Stimulated activated CD8-positive, alpha-beta memory T cell treated with anti-CD3 and anti-CD28 coated beads, Interleukin-7, amount 100 ng/mL, for 4 hours (primary cell): ENCODE measurements around the gene IL1RAPL2.
"Not testable (repeated sequence)": the region's sequence is repeated elsewhere in the genome, so short reads cannot be mapped to it uniquely, and the experiment has no call there.

ENCODE experiments used
- DNase-seq, 2 donors: peaks; one replicate each; pipeline ENCODE4 v3.0.0-alpha.2; 2020; ENCODE audit warnings: low read depth in 2 of 2

IL1RAPL2 gene

DNA sequence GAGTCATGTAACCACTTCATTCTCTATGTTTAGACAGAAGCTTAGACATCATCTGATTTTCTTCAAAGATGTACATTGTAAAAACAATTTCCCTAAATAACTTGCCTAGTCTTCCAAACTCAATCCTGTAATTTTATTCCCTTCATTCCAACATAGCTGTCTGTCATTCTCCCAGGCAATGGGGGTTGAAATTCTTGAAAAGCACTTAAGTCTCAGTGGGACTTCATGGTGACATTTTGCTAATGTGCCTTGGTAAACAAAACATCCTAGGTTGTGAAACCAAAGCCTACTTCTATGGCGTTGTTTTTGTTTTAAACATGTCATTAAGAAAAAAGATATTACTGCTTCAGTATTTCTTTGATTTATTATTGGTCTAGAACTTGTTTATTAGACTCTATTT is 1134.3 kb downstream of the IL1RAPL2 start:
- DNase-seq = no peak

DNA sequence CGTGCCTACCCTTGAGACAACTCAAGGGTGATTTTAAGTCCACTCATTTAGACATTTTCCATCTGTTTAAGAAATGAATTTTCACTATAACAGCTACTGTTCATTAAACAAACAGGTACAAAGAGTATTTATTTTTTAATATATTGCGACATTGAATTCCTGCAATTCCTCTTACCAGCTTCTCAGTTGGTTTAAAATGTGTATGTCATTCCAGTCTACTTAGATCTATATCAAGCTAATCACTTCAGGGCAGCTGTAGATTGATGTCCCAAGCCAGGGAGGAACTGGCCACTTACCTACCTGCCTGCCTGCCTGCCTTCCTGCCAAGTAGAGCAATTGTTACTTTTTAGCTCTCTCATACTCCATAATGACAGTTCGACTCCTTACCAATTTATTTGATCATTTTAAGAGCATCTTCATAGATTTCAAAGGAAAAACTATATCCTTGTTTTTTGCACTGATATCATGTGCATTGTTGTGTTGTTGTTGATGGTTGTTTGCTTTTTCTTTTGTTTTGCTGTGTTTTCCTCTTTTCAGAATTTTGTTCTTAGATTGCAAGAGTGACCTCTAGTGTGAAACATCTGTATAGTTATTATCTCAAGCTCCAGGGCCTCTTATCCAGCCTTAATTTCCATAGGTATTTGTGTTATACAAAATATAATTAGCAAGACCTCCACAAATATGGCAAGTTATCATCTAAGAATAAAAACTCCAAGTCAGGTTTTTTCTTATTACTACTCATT is 1135.5 kb downstream of the IL1RAPL2 start:
- no peak for DNase-seq

DNA sequence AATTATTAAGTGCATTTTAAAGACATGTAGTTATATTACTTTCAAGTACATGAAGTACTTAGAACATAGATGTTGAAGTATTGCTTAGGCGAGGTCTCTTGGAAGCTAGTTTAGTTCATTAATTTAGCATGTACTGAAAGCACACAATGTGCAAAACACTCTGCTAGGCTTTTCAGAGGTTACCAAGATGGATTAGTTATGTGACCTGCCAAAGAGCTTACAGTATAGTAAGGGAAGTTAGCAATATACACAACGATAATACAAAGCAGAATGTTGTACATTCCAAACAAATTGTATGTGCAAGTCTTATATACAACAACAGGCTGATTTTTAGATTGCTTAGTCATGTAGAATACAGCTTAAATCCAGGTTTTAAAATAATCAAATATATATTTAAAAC is 1137.9 kb downstream of the IL1RAPL2 start:
- no peak for DNase-seq

DNA sequence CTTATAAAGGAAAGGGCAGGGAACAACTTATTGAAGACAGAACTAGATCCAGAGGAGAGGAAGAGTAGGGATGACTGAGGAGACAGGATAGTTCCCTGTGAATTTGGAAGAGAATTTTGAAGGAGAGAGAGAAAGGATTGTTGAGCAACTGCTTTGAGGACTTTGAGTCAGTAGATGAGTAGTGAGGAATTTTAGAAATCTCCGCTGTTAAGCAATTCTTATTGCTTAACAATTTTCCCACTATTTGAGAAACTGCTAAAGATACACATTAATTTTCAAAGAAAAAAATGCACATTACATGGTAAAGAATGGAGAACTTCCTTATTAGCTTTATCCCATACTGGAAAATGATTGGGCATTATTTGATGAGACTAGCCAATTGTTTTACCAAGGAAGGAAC is 1140.0 kb downstream of the IL1RAPL2 start:
- DNase-seq = no peak

DNA sequence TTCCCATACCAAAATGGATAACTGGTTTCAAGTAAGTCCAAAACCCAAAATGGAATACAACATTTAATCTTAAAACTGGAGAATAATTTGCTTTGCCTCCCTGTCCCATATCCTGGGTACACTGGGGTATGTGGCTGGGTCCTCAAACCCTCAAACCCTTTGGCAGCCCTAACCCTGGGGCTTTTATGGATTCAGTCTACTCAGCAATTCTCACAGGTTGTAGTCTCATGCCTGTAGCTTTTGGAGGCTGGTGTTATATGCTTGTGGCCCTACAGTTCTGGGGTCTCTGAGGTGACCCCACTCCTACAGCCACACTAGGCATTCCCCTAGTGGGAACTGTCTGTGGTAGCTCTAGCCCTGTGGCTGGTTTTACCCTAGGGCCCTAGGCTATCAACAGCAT is 1145.8 kb downstream of the IL1RAPL2 start:
- no peak for DNase-seq

DNA sequence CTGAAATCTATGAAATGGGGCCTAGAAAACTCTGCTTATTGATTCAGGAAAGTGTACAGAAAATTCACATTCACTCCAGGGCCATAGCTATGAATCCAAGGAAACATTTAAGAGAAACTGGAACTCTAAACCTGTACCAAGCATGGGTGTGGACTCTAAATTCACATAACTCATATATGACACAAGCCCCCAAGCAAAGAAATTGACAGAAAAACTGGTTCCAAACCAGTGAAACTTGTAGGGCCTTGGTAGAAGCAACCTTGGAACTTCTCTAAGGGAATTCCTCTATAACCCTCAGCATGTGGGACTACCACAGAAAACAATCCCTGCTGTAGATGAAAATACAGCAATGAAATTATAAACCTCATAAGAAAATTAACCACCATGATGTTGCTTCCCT is 1149.7 kb downstream of the IL1RAPL2 start:
- DNase-seq = no peak

DNA sequence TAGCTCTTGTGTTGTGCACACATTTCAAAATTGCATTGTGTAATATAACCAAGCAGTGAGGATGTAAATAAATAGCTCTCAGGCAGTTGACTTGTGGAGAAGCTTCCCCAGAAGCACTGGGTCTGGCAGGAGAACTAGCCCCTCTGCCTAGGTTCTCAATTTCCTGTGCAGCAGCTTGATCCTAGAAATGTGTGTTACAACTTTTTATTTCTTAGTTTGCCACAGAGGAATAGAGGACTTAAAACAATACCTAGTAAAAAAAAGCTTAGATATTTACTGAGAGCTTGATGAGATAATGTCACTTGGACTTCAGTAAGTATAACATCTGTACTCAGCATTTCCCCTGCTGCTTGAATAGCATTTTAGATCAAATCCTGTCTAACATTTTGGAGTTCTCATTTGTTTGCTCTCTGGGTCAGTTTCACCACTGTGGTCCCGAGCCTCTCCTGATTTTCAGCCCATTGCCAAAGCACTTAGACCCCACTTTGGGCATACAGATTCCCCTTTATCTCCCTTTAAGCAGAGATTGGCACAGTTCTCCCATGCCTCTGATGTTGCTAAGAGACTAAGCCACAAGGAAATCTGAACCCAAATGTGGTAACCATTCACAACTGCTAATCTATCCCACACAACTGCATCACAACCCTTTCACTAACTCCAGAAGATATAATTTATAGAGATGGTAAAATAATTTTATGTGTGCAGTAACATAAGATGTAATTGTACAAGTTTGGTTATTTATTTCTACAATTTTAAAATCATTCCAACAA is 1158.2 kb downstream of the IL1RAPL2 start:
- no peak for DNase-seq

DNA sequence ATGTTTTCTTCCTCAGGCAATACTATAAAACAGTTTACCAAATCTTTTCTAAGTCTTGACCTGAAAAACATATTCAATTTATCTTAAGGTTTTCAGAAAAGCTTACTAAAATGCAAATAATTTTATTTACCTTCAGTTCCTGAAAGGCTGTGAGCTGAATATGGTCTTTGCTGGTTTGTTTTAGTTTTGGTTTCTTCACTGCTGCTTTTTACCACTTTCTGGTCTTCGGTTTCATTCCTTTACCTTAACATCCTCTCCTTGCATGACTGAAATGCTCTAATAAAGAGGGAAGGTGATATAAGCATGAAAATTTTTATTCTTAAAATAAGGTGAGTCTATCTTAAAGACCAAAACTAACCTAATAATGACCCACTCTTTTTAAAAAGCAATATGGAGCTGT is 1159.2 kb downstream of the IL1RAPL2 start:
- DNase-seq = no peak

DNA sequence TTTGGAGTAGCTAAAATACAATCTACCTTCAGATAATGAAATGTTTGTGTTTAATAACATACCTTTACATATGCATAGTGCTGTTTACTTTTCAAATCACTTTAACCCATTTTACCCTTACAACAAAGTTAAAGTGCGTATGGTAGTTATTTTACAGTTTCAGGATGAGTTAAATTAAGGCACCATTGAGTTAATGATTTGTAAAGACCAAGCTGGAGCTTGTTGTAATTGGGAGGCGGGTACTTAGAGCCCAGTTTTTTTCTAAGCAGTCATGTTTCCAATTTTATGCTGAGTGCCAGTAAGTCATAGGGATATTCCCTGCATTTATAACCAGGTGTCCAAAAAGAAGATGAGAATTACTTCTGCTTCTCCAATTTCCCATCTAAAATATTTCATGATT is 1172.2 kb downstream of the IL1RAPL2 start:
- DNase-seq = no peak

DNA sequence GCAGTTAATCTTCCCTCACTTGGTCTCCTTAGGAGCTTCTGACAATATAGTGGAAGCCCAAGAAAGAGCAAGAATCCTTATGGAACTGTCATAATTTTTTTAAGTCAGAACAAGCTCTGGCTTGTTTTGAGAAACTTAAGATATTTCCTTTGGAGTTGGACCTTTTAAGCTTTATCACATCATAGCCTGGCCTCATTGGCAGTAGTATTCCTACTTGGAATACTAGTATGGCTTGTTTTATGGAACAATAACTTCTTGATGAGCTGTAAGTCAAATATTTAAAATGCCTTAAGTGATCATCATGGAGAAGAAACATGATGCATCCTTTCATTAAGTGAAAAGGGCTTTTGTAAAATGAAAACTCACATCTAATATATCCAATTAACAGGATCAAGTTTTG is 1178.3 kb downstream of the IL1RAPL2 start:
- no peak for DNase-seq

DNA sequence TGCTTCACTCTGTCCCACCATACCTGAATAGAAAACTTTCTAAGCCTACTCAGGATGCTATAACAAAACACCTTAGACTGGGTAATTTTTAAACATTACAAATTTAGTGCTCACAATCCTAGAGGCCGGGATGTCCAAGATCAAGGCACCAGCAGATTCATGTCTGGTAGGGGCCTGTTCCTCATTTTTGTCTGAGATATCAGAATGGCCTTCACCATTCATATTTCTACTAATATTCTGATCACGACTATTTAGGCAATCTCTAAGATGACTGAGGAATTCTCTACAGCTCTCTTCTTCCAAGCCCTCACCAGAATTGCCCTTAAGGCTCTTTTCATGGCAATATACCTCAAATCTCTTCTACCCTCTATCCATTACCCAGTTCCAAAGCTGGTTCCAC is 1178.9 kb downstream of the IL1RAPL2 start:
- no peak for DNase-seq

DNA sequence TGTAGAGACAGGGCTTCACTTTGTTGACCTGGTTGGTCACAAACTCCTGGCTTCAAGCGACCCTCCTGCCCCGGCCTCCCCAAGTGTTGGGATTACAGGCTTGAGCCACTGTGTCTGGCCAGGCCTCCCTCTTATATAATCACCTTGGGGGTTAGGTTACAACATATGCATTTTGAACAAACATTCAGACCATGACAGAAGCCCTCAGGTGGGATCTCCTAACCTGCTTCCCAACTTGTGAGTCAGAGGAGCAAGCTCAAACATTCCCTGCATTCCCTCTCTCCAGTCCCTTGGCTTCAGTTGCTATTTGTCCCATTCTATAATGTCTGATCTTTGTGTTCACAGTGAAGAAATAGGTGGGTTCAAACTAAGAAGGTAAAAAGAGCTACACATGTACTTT is 1179.9 kb downstream of the IL1RAPL2 start:
- no peak for DNase-seq

DNA sequence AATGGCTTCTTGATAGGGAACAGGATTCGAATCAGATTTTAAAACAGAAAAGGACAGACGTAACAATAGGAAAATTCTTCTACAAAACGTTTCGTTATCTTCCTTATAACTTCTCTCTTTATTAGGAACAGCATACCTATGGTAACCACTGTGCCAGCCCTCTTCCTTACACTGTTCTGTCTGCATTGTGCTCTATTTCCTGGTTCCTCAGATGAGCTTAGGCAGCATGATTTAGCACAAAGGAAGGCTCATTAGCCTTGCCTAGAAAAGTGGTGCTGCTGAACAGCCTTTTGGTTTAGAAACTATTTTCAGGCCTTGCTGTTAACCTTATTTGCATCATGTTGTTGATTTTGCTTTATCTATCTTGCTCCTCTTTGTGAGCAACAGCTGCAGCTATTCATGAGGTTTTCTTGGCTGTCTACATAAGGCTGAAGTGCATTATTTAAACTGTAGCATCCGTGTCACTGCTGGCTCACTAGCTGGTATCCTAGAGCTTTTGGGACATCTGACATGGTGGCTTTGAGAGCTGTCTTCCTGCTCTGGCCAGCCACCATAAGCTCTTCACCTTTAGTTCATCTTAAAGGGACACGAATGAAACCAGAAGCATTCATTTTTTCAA is 1186.4 kb downstream of the IL1RAPL2 start:
- DNase-seq = no peak

DNA sequence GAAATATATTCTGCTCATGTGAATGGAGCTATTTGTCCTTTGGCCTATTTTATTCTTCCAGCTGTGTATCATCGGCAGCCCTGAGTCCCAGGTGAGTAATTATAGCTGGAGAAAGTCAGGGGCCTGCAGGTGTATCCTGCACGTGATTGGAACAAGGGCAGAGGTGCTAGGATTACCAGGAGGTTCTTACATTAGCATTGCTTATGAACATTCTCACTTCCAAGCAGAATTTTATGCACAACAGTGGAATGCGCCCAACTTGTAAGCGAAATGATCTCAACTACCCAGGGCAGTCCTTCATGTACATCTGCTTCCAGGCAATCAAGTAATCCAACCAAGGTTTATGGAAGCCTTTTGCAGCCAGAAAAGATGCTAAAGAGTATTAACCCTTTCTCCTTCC is 1187.4 kb downstream of the IL1RAPL2 start:
- no peak for DNase-seq

DNA sequence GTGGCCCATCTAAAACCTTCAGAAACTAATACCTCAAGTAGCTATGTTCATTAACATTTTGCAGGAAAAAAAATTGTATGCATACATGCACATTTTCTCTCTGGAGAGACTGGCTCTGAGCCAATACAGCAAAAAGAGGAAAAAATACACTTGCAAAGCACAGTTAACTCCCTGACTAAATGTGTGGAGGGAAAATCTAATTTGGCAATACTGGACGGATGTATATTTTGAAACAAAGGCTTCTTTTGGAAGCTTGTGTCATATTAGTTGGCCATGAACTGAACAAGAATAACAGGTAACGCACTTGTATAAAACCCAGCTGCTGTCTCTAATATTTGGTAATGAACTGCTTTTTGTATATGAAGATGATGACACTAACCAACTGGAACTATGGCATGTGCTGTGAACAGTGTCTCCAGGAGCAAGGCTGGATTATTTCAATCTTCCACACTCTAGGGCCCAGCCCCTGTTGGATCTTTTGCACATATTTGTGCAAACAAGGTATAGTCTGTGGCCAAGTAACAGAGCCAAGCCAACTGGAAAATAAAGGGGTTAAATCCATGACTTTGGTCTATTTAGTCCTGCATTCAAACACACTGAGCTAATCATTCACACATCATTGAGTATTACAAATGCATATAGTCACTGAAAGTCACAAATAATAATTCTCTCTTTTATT is 1188.4 kb downstream of the IL1RAPL2 start:
- DNase-seq = no peak

DNA sequence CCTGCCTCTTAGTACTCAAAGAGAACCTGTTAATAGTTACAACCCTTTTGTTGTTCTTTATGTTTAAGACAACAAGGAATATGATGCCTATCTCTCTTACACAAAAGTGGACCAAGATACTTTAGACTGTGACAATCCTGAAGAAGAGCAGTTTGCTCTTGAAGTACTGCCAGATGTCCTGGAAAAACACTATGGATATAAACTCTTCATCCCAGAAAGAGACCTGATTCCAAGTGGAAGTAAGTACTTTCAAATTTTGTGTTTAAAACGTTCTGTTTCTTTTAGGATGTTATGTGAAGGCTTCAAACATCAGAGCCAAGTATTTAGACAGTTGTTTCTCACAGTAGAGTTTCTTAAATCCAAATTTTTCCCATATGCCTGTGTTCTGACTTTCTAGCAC is 1189.1 kb downstream of the IL1RAPL2 start:
- DNase-seq = no peak

DNA sequence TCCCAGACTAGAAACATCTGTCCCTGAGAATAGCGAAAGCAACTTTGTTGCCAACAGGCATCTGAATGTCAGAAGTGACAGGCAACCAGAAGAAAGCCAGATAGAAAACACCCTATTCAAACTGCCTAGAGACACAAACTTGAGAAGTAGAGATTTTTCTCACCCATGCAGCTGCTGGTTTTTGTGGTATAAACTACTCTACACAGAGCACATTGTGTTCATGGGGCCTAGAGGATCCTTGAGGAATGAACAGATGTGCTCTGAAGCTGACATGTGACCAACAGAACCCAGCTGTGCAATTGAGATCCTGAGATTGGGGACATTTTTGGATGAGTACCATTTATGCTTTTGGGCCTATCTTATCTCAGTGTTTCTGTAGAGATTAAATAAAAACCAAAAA is 1192.8 kb downstream of the IL1RAPL2 start:
- DNase-seq = no peak

DNA sequence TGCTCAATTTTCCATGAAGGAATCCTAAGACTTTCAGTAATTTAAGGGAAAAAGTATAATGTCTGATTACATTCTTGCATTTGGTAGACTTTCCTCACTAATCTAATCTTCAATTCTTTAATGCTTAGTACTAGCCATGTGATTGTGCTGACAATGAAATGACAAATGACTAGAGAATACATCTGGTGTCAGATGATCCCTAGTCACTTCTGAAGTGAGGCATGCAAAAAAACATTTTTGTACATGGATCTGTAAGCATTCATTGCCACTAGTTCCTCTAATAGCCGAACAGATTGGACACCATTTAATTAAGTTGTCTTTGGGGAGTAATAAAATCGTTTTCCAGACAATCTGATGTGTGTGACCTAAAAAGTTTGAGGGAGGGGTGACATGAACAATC is 1193.6 kb downstream of the IL1RAPL2 start:
- no peak for DNase-seq

DNA sequence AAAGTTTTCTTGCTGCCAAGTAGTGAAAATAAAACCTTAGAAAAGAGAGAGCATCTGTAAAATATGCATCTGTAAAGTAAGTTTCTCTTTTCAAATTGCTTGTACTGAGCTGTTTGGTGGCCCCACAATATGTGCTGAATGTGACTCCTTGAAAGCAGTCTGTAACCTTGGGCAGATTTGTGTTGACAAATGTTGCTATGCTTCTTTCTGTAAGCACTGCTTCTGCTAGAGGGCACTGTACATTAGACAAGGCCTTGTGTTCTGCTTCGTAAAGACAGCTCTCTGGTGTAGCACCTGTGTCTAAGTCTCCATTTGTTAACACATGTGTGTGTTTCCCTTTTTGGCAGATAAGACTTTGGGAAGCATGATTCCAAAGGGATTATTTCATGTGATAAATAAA is 1199.7 kb downstream of the IL1RAPL2 start:
- no peak for DNase-seq

DNA sequence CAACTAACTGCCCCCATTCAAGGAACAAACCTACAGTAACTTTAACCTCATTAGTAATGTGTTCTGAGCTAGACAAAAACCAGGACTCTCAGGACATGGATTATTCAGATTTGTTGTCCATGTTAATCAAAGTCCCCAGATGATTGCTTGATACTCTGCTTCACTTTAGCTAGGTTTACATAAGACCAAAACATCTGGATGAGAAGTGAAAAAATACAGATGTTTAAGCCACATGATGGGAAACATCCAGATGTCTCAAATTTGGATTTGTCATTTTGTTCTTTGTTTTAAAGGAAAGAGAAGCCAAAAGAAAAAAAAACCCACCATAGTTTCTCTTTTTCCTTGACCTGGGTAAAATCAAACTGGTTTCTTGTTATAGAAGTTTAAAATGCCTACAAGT is 1207.8 kb downstream of the IL1RAPL2 start:
- no peak for DNase-seq

DNA sequence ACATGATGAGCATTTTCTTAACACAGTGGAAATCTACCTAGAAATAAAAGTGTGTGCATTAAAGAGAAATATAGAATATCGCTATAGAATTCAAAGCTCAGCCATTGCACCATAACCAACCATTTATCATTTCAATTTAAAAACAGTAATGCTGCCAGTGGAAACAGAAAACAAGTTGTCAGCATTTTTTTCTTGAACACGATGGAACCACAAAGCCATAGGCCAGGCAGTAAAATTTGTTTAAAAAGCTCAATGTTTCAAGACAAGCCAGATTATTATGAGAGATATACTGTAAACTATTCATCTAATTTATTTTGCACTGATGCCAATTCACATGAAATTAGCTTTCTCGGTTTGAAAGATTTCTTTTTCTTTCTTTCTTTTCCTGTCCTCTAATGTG is 1209.7 kb downstream of the IL1RAPL2 start:
- no peak for DNase-seq

DNA sequence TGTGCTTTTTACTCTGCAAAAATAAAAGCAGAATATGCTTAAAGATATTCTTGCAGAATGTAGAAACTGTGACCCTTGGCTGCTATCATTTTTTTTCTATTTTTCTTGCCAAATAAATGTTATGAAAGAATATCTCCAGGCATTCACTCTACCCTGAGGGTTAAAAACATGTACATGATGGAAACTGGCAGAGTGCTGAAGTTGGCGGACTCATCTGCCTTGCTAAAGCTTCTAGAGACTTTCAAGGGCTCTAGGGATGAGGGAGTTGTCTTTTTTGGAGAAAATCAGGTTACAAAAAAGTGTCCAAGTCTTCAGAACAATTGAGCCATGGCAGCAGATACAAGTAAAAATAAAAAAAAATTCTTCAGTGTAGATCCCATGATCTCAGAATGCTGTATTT is 1215.8 kb downstream of the IL1RAPL2 start:
- DNase-seq = no peak

DNA sequence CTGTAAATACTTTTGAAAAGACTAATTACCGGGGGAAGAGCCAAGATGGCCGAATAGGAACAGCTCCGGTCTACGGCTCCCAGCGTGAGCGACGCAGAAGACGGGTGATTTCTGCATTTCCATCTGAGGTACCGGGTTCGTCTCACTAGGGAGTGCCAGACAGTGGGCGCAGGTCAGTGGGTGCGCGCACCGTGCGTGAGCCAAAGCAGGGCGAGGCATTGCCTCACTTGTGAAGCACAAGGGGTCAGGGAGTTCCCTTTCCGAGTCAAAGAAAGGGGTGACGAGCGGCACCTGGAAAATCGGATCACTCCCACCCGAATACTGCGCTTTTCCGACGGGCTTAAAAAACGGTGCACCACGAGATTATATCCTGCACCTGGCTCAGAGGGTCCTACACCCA is 1230.9 kb downstream of the IL1RAPL2 start:
- DNase-seq = not testable (repeated sequence)
